HG02884 (cell line): Measurements from ENCODE around the gene OR2L8.

Source experiments
- ATAC-seq: cut with Tn5 transposase; IDR thresholded peaks from one replicate; pipeline ENCODE4 v1.9.1; 2021; ENCODE audit warnings: mild to moderate bottlenecking, moderate library complexity; ENCODE audit not compliant: unreplicated experiment

The OR2L8 gene

GRCh38 chr1:247966532-247967204 is 18.0 kb downstream of the OR2L8 start:
- ATAC-seq = peak; percentile 77

- ATAC-seq = no peak
Measured at GRCh38 chr1:247992986-247993385, 44.3 kb downstream of the OR2L8 start.

- ATAC-seq = no peak
Measured at GRCh38 chr1:247998811-247999210, 50.2 kb downstream of the OR2L8 start.
